HFF-Myc (cell line): ENCODE data around the gene PCDHGC5.

ENCODE experiments used
- DNase-seq: peaks from one replicate; pipeline ENCODE4 v3.0.0-alpha.2; 2011; ENCODE audit warnings: low read depth; ENCODE audit errors: extremely low read depth
- H3K4me3 ChIP-seq: replicated peaks from 2 replicates; pipeline ENCODE4 v1.5.1; 2011; ENCODE audit warnings: low read depth, mild to moderate bottlenecking, control low read depth, low read length
- TF ChIP-seq, protein P1 (sequence below): IDR thresholded peaks from 2 replicates; pipeline ENCODE4 v1.5.1; 2012; ENCODE audit warnings: mild to moderate bottlenecking, low read depth, low read length, control low read depth; ENCODE audit errors: missing control alignments

PCDHGC5 gene

GRCh38 chr5:141488591-141489561, at the start of gene PCDHGC5:
Gene PCDHGC5 (plus strand): TSS chr5:141489081. CDS start chr5:141489241, 160 bp downstream.
- no peak within 1 kb of the TSS for H3K4me3 ChIP-seq
- TF ChIP-seq, protein P1, sequence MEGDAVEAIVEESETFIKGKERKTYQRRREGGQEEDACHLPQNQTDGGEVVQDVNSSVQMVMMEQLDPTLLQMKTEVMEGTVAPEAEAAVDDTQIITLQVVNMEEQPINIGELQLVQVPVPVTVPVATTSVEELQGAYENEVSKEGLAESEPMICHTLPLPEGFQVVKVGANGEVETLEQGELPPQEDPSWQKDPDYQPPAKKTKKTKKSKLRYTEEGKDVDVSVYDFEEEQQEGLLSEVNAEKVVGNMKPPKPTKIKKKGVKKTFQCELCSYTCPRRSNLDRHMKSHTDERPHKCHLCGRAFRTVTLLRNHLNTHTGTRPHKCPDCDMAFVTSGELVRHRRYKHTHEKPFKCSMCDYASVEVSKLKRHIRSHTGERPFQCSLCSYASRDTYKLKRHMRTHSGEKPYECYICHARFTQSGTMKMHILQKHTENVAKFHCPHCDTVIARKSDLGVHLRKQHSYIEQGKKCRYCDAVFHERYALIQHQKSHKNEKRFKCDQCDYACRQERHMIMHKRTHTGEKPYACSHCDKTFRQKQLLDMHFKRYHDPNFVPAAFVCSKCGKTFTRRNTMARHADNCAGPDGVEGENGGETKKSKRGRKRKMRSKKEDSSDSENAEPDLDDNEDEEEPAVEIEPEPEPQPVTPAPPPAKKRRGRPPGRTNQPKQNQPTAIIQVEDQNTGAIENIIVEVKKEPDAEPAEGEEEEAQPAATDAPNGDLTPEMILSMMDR, result no peak
- no peak for DNase-seq

GRCh38 chr5:141439411-141440141, 49.3 kb upstream of the PCDHGC5 start:
- TF ChIP-seq, protein P1, result no peak
- H3K4me3 ChIP-seq, result no peak overlapping the region
- no peak for DNase-seq

- TF ChIP-seq, protein P1, result no peak
- no peak overlapping the region for H3K4me3 ChIP-seq
- no peak for DNase-seq
Observed at GRCh38 chr5:141440341-141440740, 48.5 kb upstream of the PCDHGC5 start.

GRCh38 chr5:141441571-141442170, 47.2 kb upstream of the PCDHGC5 start:
- no peak for DNase-seq
- H3K4me3 ChIP-seq, result no peak overlapping the region
- TF ChIP-seq, protein P1, result no peak

DNA sequence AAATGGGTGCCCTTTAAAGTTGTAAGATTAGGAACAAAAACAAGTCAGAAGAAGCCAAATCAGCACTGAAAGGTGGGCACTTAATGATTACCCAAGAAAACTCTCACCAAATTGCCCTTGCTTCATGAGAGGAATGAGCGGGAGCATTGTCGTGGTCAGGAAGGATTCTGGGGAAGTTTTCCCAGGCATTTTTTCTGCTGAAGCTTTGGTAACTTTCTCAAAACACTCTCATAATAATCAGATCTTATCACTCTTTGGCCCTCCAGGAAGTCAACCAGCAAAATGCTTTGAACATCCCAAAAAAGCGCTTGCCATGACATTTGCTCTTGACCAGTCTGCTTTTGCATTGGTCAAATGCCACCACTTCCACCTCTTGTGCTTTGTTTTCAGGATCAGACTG, 23.5 kb upstream of the PCDHGC5 start:
- no peak for DNase-seq
- TF ChIP-seq, protein P1, result no peak
- no peak overlapping the region for H3K4me3 ChIP-seq

GRCh38 chr5:141475625-141476131, 13.2 kb upstream of the PCDHGC5 start, which contains the start of gene PCDHGC3:
Gene PCDHGC3 (plus strand): TSS chr5:141475966. CDS start chr5:141476117, 151 bp downstream.
- peak; percentile 88 for DNase-seq
- peak within 1 kb of the TSS; percentile 58 for H3K4me3 ChIP-seq
- TF ChIP-seq, protein P1, result peak; percentile 23
